Measurements from ENCODE around the gene PCDHA9. TPM values are rescaled to one million over a fixed set of nuclear protein-coding genes. Genes with fewer than 3 reads are reported as not detected.
"Not testable (repeated sequence)": the region's sequence is repeated elsewhere in the genome, so short reads cannot be mapped to it uniquely, and the experiment has no call there.

Gene PCDHA9
- total and polyA plus RNA-seq, 2 donors from 2014 or later, result 0.85 TPM; not detected in 1

DNA sequence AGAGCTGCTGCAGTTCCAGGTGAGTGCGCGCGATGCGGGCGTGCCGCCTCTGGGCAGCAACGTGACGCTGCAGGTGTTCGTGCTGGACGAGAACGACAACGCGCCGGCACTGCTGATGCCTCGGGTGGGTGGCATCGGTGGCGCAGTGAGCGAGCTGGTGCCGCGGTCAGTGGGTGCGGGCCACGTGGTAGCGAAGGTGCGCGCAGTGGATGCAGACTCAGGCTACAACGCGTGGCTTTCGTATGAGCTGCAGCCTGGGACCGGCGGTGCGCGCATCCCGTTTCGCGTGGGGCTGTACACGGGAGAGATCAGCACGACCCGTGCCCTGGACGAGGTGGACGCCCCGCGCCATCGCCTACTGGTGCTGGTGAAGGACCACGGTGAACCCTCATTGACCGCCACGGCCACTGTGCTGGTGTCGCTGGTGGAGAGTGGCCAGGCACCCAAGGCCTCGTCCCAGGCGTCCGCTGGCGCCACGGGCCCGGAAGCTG, 45.4 kb upstream of the PCDHA9 start:
- Histone ChIP-seq H3K9ac (ENCODE audit: low read length in 3 of 3) (no peak overlapping the region), H3K36me3 (ENCODE audit: control insufficient read depth in 2 of 3, insufficient read depth in 3 of 3, low read length in 3 of 3) (no peaks in the 10 kb centered on the region), H3K27me3 (ENCODE audit: control insufficient read depth, insufficient read depth, low read length) (peaks cover 2% of the 10 kb centered on the region), H3K9me3 (ENCODE audit: control insufficient read depth in 2 of 3, insufficient read depth in 1 of 3, low read length in 3 of 3) (peaks cover 3 to 18% (median 4%) of the 10 kb centered on the region in 3 donors), H3K4me1 (ENCODE audit: control insufficient read depth in 2 of 3, insufficient read depth in 2 of 3, low read depth in 1 of 3, low read length in 3 of 3) (peaks cover 0 to 2% (median 0%) of the 10 kb centered on the region in 3 donors), H3K4me3 (ENCODE audit: low read length in 3 of 3) (no peak overlapping the region), H3K27ac (ENCODE audit: low read depth in 2 of 2, low read length in 2 of 2) (no peak overlapping the region)
- TF ChIP-seq CTCF (IDR thresholded peaks at IDR 0.05; ENCODE audit: borderline replicate concordance, extremely low read depth, insufficient read depth), result no peak
- intact Hi-C loops (cut with DNase I), result no loop called here
- no peak for FAIRE-seq
- peak in 1 of 5 donors; percentile 67 for DNase-seq

GRCh38 chr5:140806834-140807775, 41.1 kb upstream of the PCDHA9 start, which contains the start of gene PCDHA4:
Gene PCDHA4, plus strand, starts transcription at chr5:140807068.
- intact Hi-C loops (cut with DNase I), result no loop called here
- Histone ChIP-seq H3K9ac (ENCODE audit: low read length in 3 of 3) (no peak within 1 kb of the TSS), H3K36me3 (ENCODE audit: control insufficient read depth in 2 of 3, insufficient read depth in 3 of 3, low read length in 3 of 3) (no peaks in the 10 kb centered on the region), H3K27ac (ENCODE audit: low read depth in 2 of 2, low read length in 2 of 2) (no peak within 1 kb of the TSS), H3K9me3 (ENCODE audit: control insufficient read depth in 2 of 3, insufficient read depth in 1 of 3, low read length in 3 of 3) (peaks cover under 1 to 19% (median under 1%) of the 10 kb centered on the region in 3 donors), H3K4me1 (ENCODE audit: control insufficient read depth in 2 of 3, insufficient read depth in 2 of 3, low read depth in 1 of 3, low read length in 3 of 3) (peaks cover 0 to 2% (median 0%) of the 10 kb centered on the region in 3 donors), H3K27me3 (ENCODE audit: control insufficient read depth, insufficient read depth, low read length) (peaks cover under 1% of the 10 kb centered on the region), H3K4me3 (ENCODE audit: low read length in 3 of 3) (peak within 1 kb of the TSS in 2 of 3 donors; percentile 46 to 55)
- peak; percentile 34 for TF ChIP-seq CTCF (IDR thresholded peaks at IDR 0.05; ENCODE audit: borderline replicate concordance, extremely low read depth, insufficient read depth)
- FAIRE-seq (no peak), DNase-seq (peak in 2 of 5 donors; percentile 30 to 73)

- H3K36me3 ChIP-seq (ENCODE audit: control insufficient read depth in 2 of 3, insufficient read depth in 3 of 3, low read length in 3 of 3); H3K4me3 ChIP-seq (ENCODE audit: low read length in 3 of 3); H3K9me3 ChIP-seq (ENCODE audit: control insufficient read depth in 2 of 3, insufficient read depth in 1 of 3, low read length in 3 of 3); H3K9ac ChIP-seq (ENCODE audit: low read length in 3 of 3); H3K4me1 ChIP-seq (ENCODE audit: control insufficient read depth in 2 of 3, insufficient read depth in 2 of 3, low read depth in 1 of 3, low read length in 3 of 3); H3K27ac ChIP-seq (ENCODE audit: low read depth in 2 of 2, low read length in 2 of 2); intact Hi-C loops (cut with DNase I); FAIRE-seq; H3K27me3 ChIP-seq (ENCODE audit: control insufficient read depth, insufficient read depth, low read length): not testable (repeated sequence)
- peak in 1 of 5 donors; percentile 54 for DNase-seq
These were observed 39.8 kb upstream of the PCDHA9 start for GRCh38 chr5:140808241-140808888.

- H3K9ac ChIP-seq (ENCODE audit: low read length in 3 of 3), result no peak overlapping the region
- FAIRE-seq, result no peak
- TF ChIP-seq CTCF (IDR thresholded peaks at IDR 0.05; ENCODE audit: borderline replicate concordance, extremely low read depth, insufficient read depth), result no peak
- intact Hi-C loops (cut with DNase I), result no loop called here
- H3K9me3 ChIP-seq (ENCODE audit: control insufficient read depth in 2 of 3, insufficient read depth in 1 of 3, low read length in 3 of 3), result peaks cover 0 to 10% (median 0%) of the 10 kb centered on the region in 3 donors
- H3K27ac ChIP-seq (ENCODE audit: low read depth in 2 of 2, low read length in 2 of 2), result no peak overlapping the region
- H3K4me1 ChIP-seq (ENCODE audit: control insufficient read depth in 2 of 3, insufficient read depth in 2 of 3, low read depth in 1 of 3, low read length in 3 of 3), result no peaks in the 10 kb centered on the region
- DNase-seq, result peak in 1 of 5 donors; percentile 72
- no peaks in the 10 kb centered on the region for H3K36me3 ChIP-seq (ENCODE audit: control insufficient read depth in 2 of 3, insufficient read depth in 3 of 3, low read length in 3 of 3)
- H3K27me3 ChIP-seq (ENCODE audit: control insufficient read depth, insufficient read depth, low read length), result no peaks in the 10 kb centered on the region
- no peak overlapping the region for H3K4me3 ChIP-seq (ENCODE audit: low read length in 3 of 3)
These were observed 39.3 kb upstream of the PCDHA9 start for GRCh38 chr5:140808889-140809291.
